Measurements from ENCODE around the gene MUTYH. TPM values are rescaled to one million over a fixed set of nuclear protein-coding genes. Genes with fewer than 3 reads are reported as not detected.
A peak's percentile ranks its signal among the peaks of the same experiment; 100 is the strongest.

The MUTYH gene
- total RNA-seq, 2 experiments from 2014 or later = 65.3 to 67.2 TPM

GRCh38 chr1:45345014-45345413, 4.8 kb upstream of the MUTYH start:
- Mint-ChIP-seq H3K27ac (no peak overlapping the region), H3K36me3 (peaks cover 21% of the 10 kb centered on the region)
- CTCF ChIA-PET = interaction anchor here (1.8 kb wide), 1 partner anchor 17 kb away, joined by 6 read pairs; no protein-coding TSS in a partner anchor

GRCh38 chr1:45344499-45344898, 4.3 kb upstream of the MUTYH start:
- H3K4me1 Mint-ChIP-seq = peaks cover 31% of the 10 kb centered on the region
- no peak overlapping the region for H3K27ac Mint-ChIP-seq
- CTCF ChIA-PET = interaction anchor here (1.4 to 1.8 kb wide), 2 partner anchors 16 to 149 kb away, joined by 3 to 6 read pairs; no protein-coding TSS in a partner anchor
- no peak overlapping the region for H3K4me3 Mint-ChIP-seq
- H3K36me3 Mint-ChIP-seq = peaks cover 23% of the 10 kb centered on the region
- no peaks in the 10 kb centered on the region for H3K27me3 Mint-ChIP-seq
- H3K9me3 Mint-ChIP-seq (ENCODE audit: low read depth) = no peaks in the 10 kb centered on the region
- no peak for DNase-seq
- ATAC-seq = no peak

More at GRCh38 chr1:45345014-45345413, 4.8 kb upstream of the MUTYH start:
- ATAC-seq (no peak), DNase-seq (no peak)
- Mint-ChIP-seq H3K4me3 (no peak overlapping the region), H3K9me3 (ENCODE audit: low read depth) (no peaks in the 10 kb centered on the region), H3K27me3 (no peaks in the 10 kb centered on the region), H3K4me1 (peaks cover 31% of the 10 kb centered on the region)

GRCh38 chr1:45340816-45341466, 701 bp upstream of the MUTYH start:
- peaks cover 42% of the 10 kb centered on the region for H3K36me3 Mint-ChIP-seq
- ATAC-seq (no peak), DNase-seq (peak; percentile 53)
- peak overlapping the region; percentile 99 for H3K4me3 Mint-ChIP-seq
- no peaks in the 10 kb centered on the region for H3K27me3 Mint-ChIP-seq
- CTCF ChIA-PET = interaction anchor here (0.8 to 4.8 kb wide), 21 partner anchors 7 to 541 kb away, joined by 3 to 67 read pairs (median 6); partner anchors contain the start of genes CCDC163, HECTD3, HPDL and MMACHC
- peaks cover 3% of the 10 kb centered on the region for H3K9me3 Mint-ChIP-seq (ENCODE audit: low read depth)
- peak overlapping the region; percentile 99 for H3K27ac Mint-ChIP-seq
- peaks cover 49% of the 10 kb centered on the region for H3K4me1 Mint-ChIP-seq

GRCh38 chr1:45337630-45338325, 2.5 kb downstream of the MUTYH start:
- CTCF ChIA-PET = interaction anchor here (1.0 to 3.0 kb wide), 3 partner anchors 10 to 324 kb away, joined by 3 to 21 read pairs (median 5); no protein-coding TSS in a partner anchor
- DNase-seq (no peak), ATAC-seq (no peak)
- Mint-ChIP-seq H3K9me3 (ENCODE audit: low read depth) (peaks cover 3% of the 10 kb centered on the region), H3K4me1 (peaks cover 66% of the 10 kb centered on the region), H3K4me3 (peak overlapping the region; percentile 10), H3K36me3 (peaks cover 34% of the 10 kb centered on the region), H3K27me3 (no peaks in the 10 kb centered on the region), H3K27ac (peak overlapping the region; percentile 77)

GRCh38 chr1:45335855-45336324, 4.3 kb downstream of the MUTYH start:
- Mint-ChIP-seq H3K27me3 (no peaks in the 10 kb centered on the region), H3K4me1 (peaks cover 49% of the 10 kb centered on the region), H3K9me3 (ENCODE audit: low read depth) (peaks cover 3% of the 10 kb centered on the region), H3K4me3 (no peak overlapping the region), H3K36me3 (peaks cover 25% of the 10 kb centered on the region), H3K27ac (no peak overlapping the region)
- no peak for ATAC-seq
- CTCF ChIA-PET = interaction anchor here (1.2 kb wide), 1 partner anchor 24 kb away, joined by 3 read pairs; no protein-coding TSS in a partner anchor
- no peak for DNase-seq

- CTCF ChIA-PET = interaction anchor here (1.0 to 1.7 kb wide), 6 partner anchors 28 to 320 kb away, joined by 3 to 5 read pairs (median 4); partner anchors contain the start of genes CCDC163 and MMACHC
- H3K4me3 Mint-ChIP-seq = no peak overlapping the region
- H3K27me3 Mint-ChIP-seq = no peaks in the 10 kb centered on the region
- DNase-seq (peak; percentile 62), ATAC-seq (peak; percentile 51)
- peaks cover 3% of the 10 kb centered on the region for H3K9me3 Mint-ChIP-seq (ENCODE audit: low read depth)
- H3K36me3 Mint-ChIP-seq = peaks cover 25% of the 10 kb centered on the region
- H3K27ac Mint-ChIP-seq = peak overlapping the region; percentile 80
- peaks cover 45% of the 10 kb centered on the region for H3K4me1 Mint-ChIP-seq
Measured at GRCh38 chr1:45334308-45335245, 5.7 kb downstream of the MUTYH start.

GRCh38 chr1:45332346-45332720, 7.9 kb downstream of the MUTYH start:
- Mint-ChIP-seq H3K4me1 (peaks cover 41% of the 10 kb centered on the region), H3K36me3 (peaks cover 9% of the 10 kb centered on the region), H3K4me3 (no peak overlapping the region), H3K27me3 (no peaks in the 10 kb centered on the region), H3K9me3 (ENCODE audit: low read depth) (no peaks in the 10 kb centered on the region), H3K27ac (no peak overlapping the region)
- CTCF ChIA-PET = interaction anchor here (0.6 kb wide), 1 partner anchor 147 kb away, joined by 3 read pairs; no protein-coding TSS in a partner anchor
- no peak for ATAC-seq
- DNase-seq = no peak

GRCh38 chr1:45331436-45332345, 8.5 kb downstream of the MUTYH start:
- DNase-seq (no peak), ATAC-seq (no peak)
- H3K4me1 Mint-ChIP-seq = peaks cover 39% of the 10 kb centered on the region
- H3K27me3 Mint-ChIP-seq = no peaks in the 10 kb centered on the region
- no peaks in the 10 kb centered on the region for H3K9me3 Mint-ChIP-seq (ENCODE audit: low read depth)
- peaks cover 6% of the 10 kb centered on the region for H3K36me3 Mint-ChIP-seq
- no peak overlapping the region for H3K4me3 Mint-ChIP-seq
- CTCF ChIA-PET = interaction anchor here (0.6 to 1.1 kb wide), 2 partner anchors 8 to 148 kb away, joined by 3 to 4 read pairs; partner anchors contain the start of genes MUTYH and TOE1
- H3K27ac Mint-ChIP-seq = no peak overlapping the region

- Mint-ChIP-seq H3K27ac (peak overlapping the region; percentile 32), H3K4me3 (peak overlapping the region; percentile 7), H3K27me3 (no peaks in the 10 kb centered on the region), H3K4me1 (peaks cover 34% of the 10 kb centered on the region), H3K36me3 (peaks cover 6% of the 10 kb centered on the region), H3K9me3 (ENCODE audit: low read depth) (no peaks in the 10 kb centered on the region)
- DNase-seq = no peak
- ATAC-seq = no peak
- CTCF ChIA-PET = interaction anchor here (0.5 to 5.5 kb wide), 3 partner anchors 121 to 315 kb away, joined by 3 to 36 read pairs (median 11); partner anchors contain the start of gene TESK2
Measured at GRCh38 chr1:45329445-45329844, 10.8 kb downstream of the MUTYH start.

- H3K27ac Mint-ChIP-seq = peak overlapping the region; percentile 49
- no peaks in the 10 kb centered on the region for H3K27me3 Mint-ChIP-seq
- DNase-seq = no peak
- CTCF ChIA-PET = interaction anchor here (0.5 to 5.5 kb wide), 13 partner anchors 8 to 317 kb away, joined by 3 to 36 read pairs (median 5); partner anchors contain the start of genes MUTYH, TESK2, TOE1 and UROD
- no peaks in the 10 kb centered on the region for H3K9me3 Mint-ChIP-seq (ENCODE audit: low read depth)
- H3K4me1 Mint-ChIP-seq = peaks cover 26% of the 10 kb centered on the region
- ATAC-seq = no peak
- H3K36me3 Mint-ChIP-seq = peaks cover 5% of the 10 kb centered on the region
- H3K4me3 Mint-ChIP-seq = peak overlapping the region; percentile 80
Measured at GRCh38 chr1:45328680-45329079, 11.6 kb downstream of the MUTYH start.

- ATAC-seq = peak; percentile 18
- peaks cover 24% of the 10 kb centered on the region for H3K4me1 Mint-ChIP-seq
- peak; percentile 53 for DNase-seq
- H3K36me3 Mint-ChIP-seq = peaks cover 5% of the 10 kb centered on the region
- H3K4me3 Mint-ChIP-seq = peak overlapping the region; percentile 80
- H3K27ac Mint-ChIP-seq = peak overlapping the region; percentile 83
- no peaks in the 10 kb centered on the region for H3K9me3 Mint-ChIP-seq (ENCODE audit: low read depth)
- H3K27me3 Mint-ChIP-seq = no peaks in the 10 kb centered on the region
- CTCF ChIA-PET = interaction anchor here (0.9 to 5.5 kb wide), 15 partner anchors 9 to 316 kb away, joined by 3 to 36 read pairs (median 6); partner anchors contain the start of genes MUTYH, TESK2, TOE1 and UROD
Measured at GRCh38 chr1:45327644-45328515, 12.4 kb downstream of the MUTYH start.
